Activated T-cell treated with anti-CD3 and anti-CD28 coated beads for 1 hour (primary cell): ENCODE results near the gene COG5.
A peak's percentile ranks its signal among the peaks of the same experiment; 100 is the strongest.

Experiments
- DNase-seq: peaks from one replicate; pipeline ENCODE4 v3.0.0-alpha.2; 2020; ENCODE audit warnings: low read depth

Gene COG5

GRCh38 chr7:107563775-107564552 is at the start of gene COG5, which contains the start of gene DUS4L:
Gene COG5, minus strand, starts transcription at chr7:107563920. Its CDS starts 24 bp downstream, at chr7:107563896.
Gene DUS4L, plus strand, starts transcription at chr7:107563971. Its CDS starts 3,100 bp downstream, at chr7:107567071.
- peak; percentile 70 for DNase-seq

GRCh38 chr7:107613439-107613838 is 49.7 kb upstream of the COG5 start:
- DNase-seq: no peak

- DNase-seq: no peak
Measured at GRCh38 chr7:107610323-107610722, 46.6 kb upstream of the COG5 start.

- DNase-seq: no peak
Measured at GRCh38 chr7:107609811-107610261, 46.1 kb upstream of the COG5 start.

GRCh38 chr7:107606303-107606702 is 42.6 kb upstream of the COG5 start:
- DNase-seq: no peak

GRCh38 chr7:107605218-107605815 is 41.6 kb upstream of the COG5 start:
- no peak for DNase-seq

GRCh38 chr7:107600816-107601215 is 37.1 kb upstream of the COG5 start:
- no peak for DNase-seq

GRCh38 chr7:107599262-107599661 is 35.5 kb upstream of the COG5 start:
- DNase-seq: no peak

- no peak for DNase-seq
Measured at GRCh38 chr7:107597953-107598352, 34.2 kb upstream of the COG5 start.

GRCh38 chr7:107597582-107597916 is 33.8 kb upstream of the COG5 start:
- DNase-seq: no peak

GRCh38 chr7:107596881-107597581 is 33.3 kb upstream of the COG5 start:
- DNase-seq: no peak

GRCh38 chr7:107594961-107595737 is 31.4 kb upstream of the COG5 start:
- DNase-seq: no peak

GRCh38 chr7:107593025-107593410 is 29.3 kb upstream of the COG5 start:
- no peak for DNase-seq

- DNase-seq: no peak
Measured at GRCh38 chr7:107592361-107593024, 28.8 kb upstream of the COG5 start.

GRCh38 chr7:107591421-107591820 is 27.7 kb upstream of the COG5 start:
- no peak for DNase-seq

GRCh38 chr7:107588529-107589130 is 24.9 kb upstream of the COG5 start:
- no peak for DNase-seq

GRCh38 chr7:107584716-107585115 is 21.0 kb upstream of the COG5 start:
- no peak for DNase-seq

GRCh38 chr7:107582875-107583274 is 19.2 kb upstream of the COG5 start:
- no peak for DNase-seq

GRCh38 chr7:107581387-107582013 is 17.8 kb upstream of the COG5 start:
- DNase-seq: no peak

GRCh38 chr7:107580716-107581383 is 17.1 kb upstream of the COG5 start:
- DNase-seq: no peak
